ENCODE measurements around the gene LRP5.

Gene LRP5

GRCh38 chr11:68349461-68350249 lies 37.3 kb downstream of the LRP5 start:
- no peak for DNase-seq

- DNase-seq, result no peak
Observed at GRCh38 chr11:68350759-68351449, 38.5 kb downstream of the LRP5 start.

GRCh38 chr11:68351450-68352275 lies 39.3 kb downstream of the LRP5 start:
- DNase-seq, result no peak

- DNase-seq, result no peak
Observed at GRCh38 chr11:68352591-68352990, 40.2 kb downstream of the LRP5 start.

- no peak for DNase-seq
Observed at GRCh38 chr11:68353118-68353517, 40.7 kb downstream of the LRP5 start.

GRCh38 chr11:68353669-68354068 lies 41.3 kb downstream of the LRP5 start:
- no peak for DNase-seq

GRCh38 chr11:68354148-68354872 lies 41.9 kb downstream of the LRP5 start:
- DNase-seq, result no peak

GRCh38 chr11:68355471-68355870 lies 43.1 kb downstream of the LRP5 start:
- DNase-seq, result no peak

GRCh38 chr11:68357568-68357967 lies 45.2 kb downstream of the LRP5 start:
- DNase-seq, result no peak

- no peak for DNase-seq
Observed at GRCh38 chr11:68358416-68358815, 46.0 kb downstream of the LRP5 start.

- DNase-seq, result no peak
Observed at GRCh38 chr11:68361702-68362101, 49.3 kb downstream of the LRP5 start.

- DNase-seq, result no peak
Observed at GRCh38 chr11:68362801-68363379, 50.5 kb downstream of the LRP5 start.

- no peak for DNase-seq
Observed at GRCh38 chr11:68363776-68364175, 51.4 kb downstream of the LRP5 start.

GRCh38 chr11:68364581-68364980 lies 52.2 kb downstream of the LRP5 start:
- DNase-seq, result no peak

- DNase-seq, result no peak
Observed at GRCh38 chr11:68365943-68366435, 53.6 kb downstream of the LRP5 start.

- no peak for DNase-seq
Observed at GRCh38 chr11:68367252-68367651, 54.9 kb downstream of the LRP5 start.

GRCh38 chr11:68369756-68370155 lies 57.4 kb downstream of the LRP5 start:
- DNase-seq, result no peak

- no peak for DNase-seq
Observed at GRCh38 chr11:68370211-68371111, 58.1 kb downstream of the LRP5 start.

GRCh38 chr11:68371171-68372041 lies 59.0 kb downstream of the LRP5 start:
- no peak for DNase-seq

GRCh38 chr11:68372114-68372513 lies 59.7 kb downstream of the LRP5 start:
- no peak for DNase-seq
